NCI-H1694 (cell line): ENCODE measurements around the gene GAPT.

ENCODE experiments used
- DNase-seq: peaks from one replicate; lab custom pipeline; 2025; lab: John Stamatoyannopoulos, UW

The GAPT gene

GRCh38 chr5:58491216-58491892, at the start of gene GAPT:
Gene GAPT (plus strand): TSS chr5:58491435. CDS start chr5:58494537, 3,102 bp downstream.
- DNase-seq: no peak

GRCh38 chr5:58444805-58445204, 46.4 kb upstream of the GAPT start:
- DNase-seq: no peak

GRCh38 chr5:58446024-58446423, 45.2 kb upstream of the GAPT start:
- DNase-seq: no peak

GRCh38 chr5:58447226-58447625, 44.0 kb upstream of the GAPT start:
- DNase-seq: no peak

GRCh38 chr5:58450018-58450417, 41.2 kb upstream of the GAPT start:
- DNase-seq: no peak

- DNase-seq: no peak
These were observed 40.2 kb upstream of the GAPT start for GRCh38 chr5:58450811-58451629.

GRCh38 chr5:58451732-58452565, 39.3 kb upstream of the GAPT start:
- no peak for DNase-seq

GRCh38 chr5:58452566-58453258, 38.5 kb upstream of the GAPT start:
- no peak for DNase-seq

- DNase-seq: no peak
These were observed 37.9 kb upstream of the GAPT start for GRCh38 chr5:58453306-58453705.

- no peak for DNase-seq
These were observed 37.2 kb upstream of the GAPT start for GRCh38 chr5:58454025-58454424.

GRCh38 chr5:58455066-58455465, 36.2 kb upstream of the GAPT start:
- no peak for DNase-seq

- DNase-seq: no peak
These were observed 35.8 kb upstream of the GAPT start for GRCh38 chr5:58455480-58455879.

- DNase-seq: no peak
These were observed 35.2 kb upstream of the GAPT start for GRCh38 chr5:58456026-58456425.

GRCh38 chr5:58456486-58456885, 34.7 kb upstream of the GAPT start:
- DNase-seq: no peak

GRCh38 chr5:58457050-58457449, 34.2 kb upstream of the GAPT start:
- no peak for DNase-seq

GRCh38 chr5:58458141-58458742, 33.0 kb upstream of the GAPT start:
- no peak for DNase-seq

- no peak for DNase-seq
These were observed 32.5 kb upstream of the GAPT start for GRCh38 chr5:58458743-58459145.

GRCh38 chr5:58459146-58460001, 31.9 kb upstream of the GAPT start:
- DNase-seq: no peak

GRCh38 chr5:58460002-58460731, 31.1 kb upstream of the GAPT start, which contains the start of gene PLK2:
Gene PLK2 (minus strand): TSS chr5:58460086. CDS start chr5:58459959, 127 bp downstream.
- peak; percentile 24 for DNase-seq
